Ishikawa (cell line): Measurements from ENCODE around the gene ATG16L1.

Experiments used
- CEBPB ChIP-seq: IDR thresholded peaks from 2 replicates; pipeline ENCODE4 v1.6.1; 2012
- CREB1 ChIP-seq: IDR thresholded peaks from 2 replicates; pipeline ENCODE4 v1.6.1; 2012; ENCODE audit warnings: low read depth
- EGR1 ChIP-seq: IDR thresholded peaks from 2 replicates; pipeline ENCODE4 v1.6.1; 2012
- EP300 ChIP-seq: IDR thresholded peaks from 2 replicates; pipeline ENCODE4 v1.6.1; 2012; ENCODE audit warnings: borderline replicate concordance
- FOXM1 ChIP-seq: IDR thresholded peaks from 2 replicates; pipeline ENCODE4 v1.6.1; 2012; ENCODE audit warnings: low read depth, borderline replicate concordance
- MAX ChIP-seq: IDR thresholded peaks from 2 replicates; pipeline ENCODE4 v1.6.1; 2012
- NFIC ChIP-seq: IDR thresholded peaks from 2 replicates; pipeline ENCODE4 v1.6.1; 2012
- RAD21 ChIP-seq: IDR thresholded peaks from 2 replicates; pipeline ENCODE4 v1.6.1; 2012; ENCODE audit warnings: low read depth
- REST ChIP-seq: IDR thresholded peaks from 2 replicates; pipeline ENCODE4 v1.6.1; 2012; ENCODE audit warnings: low read depth, mild to moderate bottlenecking
- TAF1 ChIP-seq: IDR thresholded peaks from 2 replicates; pipeline ENCODE4 v1.6.1; 2012; ENCODE audit warnings: low read depth, mild to moderate bottlenecking
- TCF12 ChIP-seq: IDR thresholded peaks from 2 replicates; pipeline ENCODE4 v1.6.1; 2012; ENCODE audit warnings: low read depth
- TEAD4 ChIP-seq: IDR thresholded peaks from 2 replicates; pipeline ENCODE4 v1.6.1; 2012
- USF1 ChIP-seq: IDR thresholded peaks from 2 replicates; pipeline ENCODE4 v1.6.1; 2012
- YY1 ChIP-seq: IDR thresholded peaks from 2 replicates; pipeline ENCODE4 v1.6.1; 2012; ENCODE audit warnings: low read depth
- ZBTB7A ChIP-seq: IDR thresholded peaks from 2 replicates; pipeline ENCODE4 v1.6.1; 2012; ENCODE audit warnings: low read depth

Gene ATG16L1

GRCh38 chr2:233234996-233235395 is 16.5 kb upstream of the ATG16L1 start:
- TF ChIP-seq RAD21 (no peak), EP300 (no peak), MAX (no peak), YY1 (no peak), CEBPB (no peak), NFIC (no peak), TAF1 (no peak), ZBTB7A (no peak), TCF12 (no peak), USF1 (no peak), TEAD4 (no peak), FOXM1 (no peak), CREB1 (no peak), EGR1 (no peak), REST (no peak)

GRCh38 chr2:233235977-233236376 is 15.5 kb upstream of the ATG16L1 start:
- TF ChIP-seq YY1 (no peak), TEAD4 (no peak), EGR1 (no peak), NFIC (no peak), REST (no peak), CREB1 (no peak), TAF1 (no peak), CEBPB (no peak), USF1 (no peak), RAD21 (no peak), FOXM1 (no peak), MAX (no peak), ZBTB7A (no peak), EP300 (no peak), TCF12 (no peak)

- TF ChIP-seq EGR1 (no peak), CREB1 (no peak), TEAD4 (no peak)
Measured at GRCh38 chr2:233236820-233237589, 14.5 kb upstream of the ATG16L1 start.

- no peak for TF ChIP-seq CREB1
- no peak for TF ChIP-seq MAX
Measured at GRCh38 chr2:233240897-233241296, 10.6 kb upstream of the ATG16L1 start.

- no peak for TF ChIP-seq NFIC
- TF ChIP-seq EGR1 = no peak
- no peak for TF ChIP-seq TAF1
- no peak for TF ChIP-seq CREB1
- TF ChIP-seq MAX = no peak
- no peak for TF ChIP-seq USF1
- no peak for TF ChIP-seq EP300
- TF ChIP-seq ZBTB7A = no peak
- TF ChIP-seq TCF12 = no peak
- TF ChIP-seq TEAD4 = no peak
- TF ChIP-seq CEBPB = no peak
- no peak for TF ChIP-seq FOXM1
- no peak for TF ChIP-seq REST
- TF ChIP-seq YY1 = no peak
- TF ChIP-seq RAD21 = no peak
Measured at GRCh38 chr2:233241803-233242202, 9.7 kb upstream of the ATG16L1 start.
